Omental fat pad (tissue), 4 donors: ENCODE results near the gene VPS52. TPM values are rescaled to one million over a fixed set of nuclear protein-coding genes. Genes with fewer than 3 reads are reported as not detected.

Experiments
- ATAC-seq: fragments of 150-250 bp; one replicate; pipeline ENCODE4 v1.9.1; 2016; ENCODE audit warnings: mild to moderate bottlenecking, moderate library complexity; ENCODE audit not compliant: low FRiP score
- DNase-seq: peaks from one replicate; pipeline ENCODE4 v3.0.0-alpha.2; 2019; ENCODE audit warnings: low spot score
- small RNA-seq: library from RNA; depleted of rRNA; stranded (forward); fragments of <200 nt; gene quantifications from one replicate; pipeline ENCODE3, GENCODE V24; 2016
- total RNA-seq, 4 donors: library from RNA; depleted of rRNA; stranded (reverse); fragments of >200 nt; gene quantifications; one replicate each; pipeline ENCODE4 v1.1.0, GENCODE V29; 2016
- TF ChIP-seq, protein P1 (sequence below), 3 donors: fragments of 450-650 bp; IDR thresholded peaks; one replicate each; pipeline ENCODE4 v1.5.1; 2016 to 2017; ENCODE audit warnings: antibody characterized with exemption in 3 of 3, mild to moderate bottlenecking in 3 of 3, moderate library complexity in 2 of 3

Gene VPS52
- total RNA-seq, 4 donors from 2014 or later, result 20.2 to 54.5 (median 34.3) TPM

DNA sequence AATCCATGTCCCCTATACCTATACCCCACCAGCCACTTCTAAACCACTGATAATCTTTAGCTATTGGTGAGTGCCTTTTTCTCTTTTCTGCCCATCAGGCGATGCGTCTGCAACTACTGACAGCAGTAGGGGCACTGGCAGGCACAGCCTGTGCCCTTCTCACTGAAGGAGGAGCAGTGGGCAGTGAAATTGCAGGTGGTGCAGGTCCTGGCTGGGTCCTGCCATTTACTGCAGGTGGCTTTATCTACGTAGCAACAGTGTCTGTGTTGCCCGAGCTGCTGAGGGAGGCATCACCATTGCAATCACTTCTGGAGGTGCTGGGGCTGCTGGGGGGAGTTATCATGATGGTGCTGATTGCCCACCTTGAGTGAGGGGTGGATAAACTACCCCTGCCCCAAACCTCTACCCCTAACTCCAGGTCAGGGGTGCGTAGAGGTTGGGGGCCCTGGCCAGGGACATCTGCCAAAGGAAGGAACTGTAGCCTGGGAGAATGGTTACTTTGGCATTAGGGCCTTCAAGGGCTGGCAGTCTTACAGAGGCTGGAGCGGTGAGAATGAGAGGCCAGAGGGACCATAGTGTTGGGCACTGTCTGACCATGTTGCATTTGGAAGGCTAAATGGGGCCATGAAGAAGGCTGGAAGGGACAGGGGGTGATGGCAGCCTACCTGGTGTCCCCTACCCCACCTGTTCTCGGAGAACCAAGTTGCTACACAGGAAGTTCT lies 68.1 kb downstream of the VPS52 start:
- TF ChIP-seq, protein P1, sequence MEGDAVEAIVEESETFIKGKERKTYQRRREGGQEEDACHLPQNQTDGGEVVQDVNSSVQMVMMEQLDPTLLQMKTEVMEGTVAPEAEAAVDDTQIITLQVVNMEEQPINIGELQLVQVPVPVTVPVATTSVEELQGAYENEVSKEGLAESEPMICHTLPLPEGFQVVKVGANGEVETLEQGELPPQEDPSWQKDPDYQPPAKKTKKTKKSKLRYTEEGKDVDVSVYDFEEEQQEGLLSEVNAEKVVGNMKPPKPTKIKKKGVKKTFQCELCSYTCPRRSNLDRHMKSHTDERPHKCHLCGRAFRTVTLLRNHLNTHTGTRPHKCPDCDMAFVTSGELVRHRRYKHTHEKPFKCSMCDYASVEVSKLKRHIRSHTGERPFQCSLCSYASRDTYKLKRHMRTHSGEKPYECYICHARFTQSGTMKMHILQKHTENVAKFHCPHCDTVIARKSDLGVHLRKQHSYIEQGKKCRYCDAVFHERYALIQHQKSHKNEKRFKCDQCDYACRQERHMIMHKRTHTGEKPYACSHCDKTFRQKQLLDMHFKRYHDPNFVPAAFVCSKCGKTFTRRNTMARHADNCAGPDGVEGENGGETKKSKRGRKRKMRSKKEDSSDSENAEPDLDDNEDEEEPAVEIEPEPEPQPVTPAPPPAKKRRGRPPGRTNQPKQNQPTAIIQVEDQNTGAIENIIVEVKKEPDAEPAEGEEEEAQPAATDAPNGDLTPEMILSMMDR (IDR thresholded peaks at IDR 0.05), result no peak
- DNase-seq (no peak), ATAC-seq (no peak)

DNA sequence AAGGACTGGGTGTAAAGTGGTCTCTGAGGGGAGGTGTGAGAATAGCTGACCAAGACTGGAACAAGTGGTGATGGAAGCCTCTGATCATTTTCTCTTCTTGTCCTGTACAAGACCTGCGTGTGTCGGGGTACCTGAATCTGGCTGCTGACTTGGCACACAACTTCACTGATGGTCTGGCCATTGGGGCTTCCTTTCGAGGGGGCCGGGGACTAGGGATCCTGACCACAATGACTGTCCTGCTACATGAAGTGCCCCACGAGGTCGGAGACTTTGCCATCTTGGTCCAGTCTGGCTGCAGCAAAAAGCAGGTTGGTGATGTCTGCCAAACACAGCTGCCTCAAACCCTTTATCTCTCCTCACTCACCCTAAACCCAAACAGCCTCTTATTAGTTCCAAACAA lies 68.9 kb downstream of the VPS52 start:
- ATAC-seq, result no peak
- TF ChIP-seq, protein P1 (IDR thresholded peaks at IDR 0.05), result no peak
- no peak for DNase-seq

DNA sequence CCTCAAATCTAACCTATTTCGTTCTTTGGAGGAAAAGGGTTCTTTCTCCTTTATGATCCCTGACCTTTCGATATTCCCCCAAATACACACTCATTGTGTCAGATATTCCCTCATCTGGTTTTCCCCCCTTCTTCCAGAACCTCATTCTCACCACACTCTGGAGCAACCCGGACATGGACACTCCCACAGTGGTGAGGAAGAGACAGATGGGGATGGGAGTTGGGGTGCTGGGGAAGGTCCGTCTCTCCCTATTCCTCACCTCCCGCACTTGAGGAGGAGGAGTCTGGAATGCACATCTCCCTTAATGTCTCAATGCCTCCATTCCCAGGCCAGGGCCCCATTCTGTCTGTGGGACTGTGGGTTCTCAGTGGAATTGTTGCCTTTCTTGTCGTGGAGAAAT lies 69.7 kb downstream of the VPS52 start:
- DNase-seq (no peak), ATAC-seq (no peak)
- TF ChIP-seq, protein P1 (IDR thresholded peaks at IDR 0.05), result no peak

DNA sequence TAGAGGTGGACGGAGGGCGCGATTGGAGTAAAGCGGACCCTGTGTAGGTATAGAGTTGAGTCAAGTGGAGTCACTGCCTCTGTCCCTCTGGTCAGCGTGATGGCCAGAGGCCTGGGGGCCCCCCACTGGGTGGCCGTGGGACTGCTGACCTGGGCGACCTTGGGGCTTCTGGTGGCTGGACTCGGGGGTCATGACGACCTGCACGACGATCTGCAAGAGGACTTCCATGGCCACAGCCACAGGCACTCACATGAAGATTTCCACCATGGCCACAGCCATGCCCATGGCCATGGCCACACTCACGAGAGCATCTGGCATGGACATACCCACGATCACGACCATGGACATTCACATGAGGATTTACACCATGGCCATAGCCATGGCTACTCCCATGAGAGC lies 70.5 kb downstream of the VPS52 start:
- TF ChIP-seq, protein P1 (IDR thresholded peaks at IDR 0.05), result no peak
- ATAC-seq, result no peak
- DNase-seq, result no peak

Small RNA genes lying within 50 kb of the gene (small RNA-seq; reads per million reads assigned to genes)
- 0.90 reads per million for gene MIR219A1

Other genes starting within 250 kb of the VPS52 start
- gene HLA-DPA1, start 198.2 kb downstream of the VPS52 start, total RNA-seq, result 100 to 1,000 TPM in 3 of 4 donors, 10 to 100 TPM in 1; 20.4 to 211 (median 137) TPM
- gene HLA-DPB1, start 195.9 kb downstream of the VPS52 start, total RNA-seq, result 100 to 1,000 TPM in 3 of 4 donors, 10 to 100 TPM in 1; 29.2 to 120 (median 101) TPM
- 1 to 10 TPM in 1 of 4 donors, under 1 TPM in 3; 0.13 to 1.3 (median 0.53) TPM for gene COL11A2, start 79.4 kb downstream of the VPS52 start, total RNA-seq
- gene RXRB, start 71.2 kb downstream of the VPS52 start, total RNA-seq, result 10 to 100 TPM; 19.9 to 35.9 (median 22.7) TPM
- 10 to 100 TPM; 57.5 to 82.8 (median 70.1) TPM for gene SLC39A7, start 71.0 kb downstream of the VPS52 start, total RNA-seq
- 10 to 100 TPM in 2 of 4 donors, 1 to 10 TPM in 2; 6.9 to 13.6 (median 11.0) TPM for gene HSD17B8, start 67.2 kb downstream of the VPS52 start, total RNA-seq
- gene RING1, start 63.4 kb downstream of the VPS52 start, total RNA-seq, result 10 to 100 TPM; 13.1 to 20.1 (median 15.7) TPM
- gene RPS18, start 199 bp upstream of the VPS52 start, total RNA-seq, result 1,000 to 10,000 TPM; 2,708 to 4,129 (median 3,024) TPM
- gene B3GALT4, start 5.2 kb upstream of the VPS52 start, total RNA-seq, result 10 to 100 TPM in 1 of 4 donors, 1 to 10 TPM in 3; 6.7 to 15.9 (median 7.9) TPM
- gene WDR46, start 17.4 kb upstream of the VPS52 start, total RNA-seq, result 100 to 1,000 TPM in 1 of 4 donors, 10 to 100 TPM in 3; 49.7 to 103 (median 54.3) TPM
- 10 to 100 TPM; 16.0 to 30.8 (median 23.1) TPM for gene PFDN6, start 17.7 kb upstream of the VPS52 start, total RNA-seq
- gene RGL2, start 27.1 kb upstream of the VPS52 start, total RNA-seq, result 10 to 100 TPM; 28.7 to 81.2 (median 41.7) TPM
- 10 to 100 TPM; 50.2 to 90.5 (median 69.1) TPM for gene TAPBP, start 42.2 kb upstream of the VPS52 start, total RNA-seq
- 10 to 100 TPM; 10.7 to 15.3 (median 11.6) TPM for gene ZBTB22, start 45.9 kb upstream of the VPS52 start, total RNA-seq
- 10 to 100 TPM; 33.4 to 65.2 (median 42.5) TPM for gene DAXX, start 51.1 kb upstream of the VPS52 start, total RNA-seq
- 10 to 100 TPM in 1 of 4 donors, 1 to 10 TPM in 1, under 1 TPM in 2; 0.25 to 10.8 (median 3.1) TPM for gene KIFC1, start 119.9 kb upstream of the VPS52 start, total RNA-seq
- gene PHF1, start 139.1 kb upstream of the VPS52 start, total RNA-seq, result 10 to 100 TPM; 40.8 to 56.5 (median 48.9) TPM
- gene CUTA, start 146.2 kb upstream of the VPS52 start, total RNA-seq, result 100 to 1,000 TPM in 2 of 4 donors, 10 to 100 TPM in 2; 57.1 to 107 (median 98.1) TPM
- gene SYNGAP1, start 148.2 kb upstream of the VPS52 start, total RNA-seq, result 10 to 100 TPM in 3 of 4 donors, 1 to 10 TPM in 1; 8.8 to 12.3 (median 10.3) TPM
- 1 to 10 TPM; 1.4 to 8.6 (median 5.7) TPM for gene ZBTB9, start 182.7 kb upstream of the VPS52 start, total RNA-seq